Effector memory CD8-positive, alpha-beta T cell (primary cell): ENCODE measurements around the gene CROCC.
"Not testable (repeated sequence)": the region's sequence is repeated elsewhere in the genome, so short reads cannot be mapped to it uniquely, and the experiment has no call there.

ENCODE experiments used
- ATAC-seq: fragments of 150-1000 bp; cut with Tn5 transposase; replicated peaks from 2 replicates; pipeline ENCODE4 v1.10.0; 2021; ENCODE audit warnings: mild to moderate bottlenecking, moderate library complexity
- DNase-seq, 3 experiments: peaks; one replicate each; pipeline ENCODE4 v3.0.0; 2021
- H3K27ac Mint-ChIP-seq, 2 donors: one replicate each; pipeline ENCODE4 v1.8.0; 2022; ENCODE audit warnings: mild to moderate bottlenecking in 2 of 2, mixed read lengths in 2 of 2, moderate library complexity in 2 of 2
- H3K27me3 Mint-ChIP-seq, 2 donors: one replicate each; pipeline ENCODE4 v1.8.0; 2022; ENCODE audit warnings: mixed read lengths in 2 of 2
- H3K36me3 Mint-ChIP-seq: one replicate; pipeline ENCODE4 v1.8.0; 2022; ENCODE audit warnings: mild to moderate bottlenecking, moderate library complexity, mixed read lengths; ENCODE audit not compliant: insufficient read depth
- H3K4me1 Mint-ChIP-seq, 2 donors: one replicate each; pipeline ENCODE4 v1.8.0; 2022; ENCODE audit warnings: low read depth in 2 of 2, mixed read lengths in 2 of 2
- H3K4me3 Mint-ChIP-seq, 2 donors: one replicate each; pipeline ENCODE4 v1.8.0; 2022; ENCODE audit warnings: mild to moderate bottlenecking in 2 of 2, mixed read lengths in 2 of 2, moderate library complexity in 2 of 2
- H3K9me3 Mint-ChIP-seq, 2 donors: one replicate each; pipeline ENCODE4 v1.8.0; 2022; ENCODE audit warnings: mixed read lengths in 2 of 2

Gene CROCC

GRCh38 chr1:16927711-16928485, 6.2 kb downstream of the CROCC start:
- peak; percentile 32 for ATAC-seq
- H3K9me3 Mint-ChIP-seq: no peaks in the 10 kb centered on the region
- H3K4me1 Mint-ChIP-seq: peaks cover 19 to 34% of the 10 kb centered on the region in 2 donors
- H3K4me3 Mint-ChIP-seq: no peak overlapping the region
- peak overlapping the region in 1 of 2 donors; percentile 90 for H3K27ac Mint-ChIP-seq
- H3K27me3 Mint-ChIP-seq: no peaks in the 10 kb centered on the region
- peaks cover 15% of the 10 kb centered on the region for H3K36me3 Mint-ChIP-seq
- DNase-seq: no peak

- not testable (repeated sequence) for H3K27ac Mint-ChIP-seq, H3K9me3 Mint-ChIP-seq, H3K27me3 Mint-ChIP-seq, DNase-seq, H3K4me3 Mint-ChIP-seq, ATAC-seq
- Mint-ChIP-seq H3K4me1 (peaks cover 17 to 30% of the 10 kb centered on the region in 2 donors), H3K36me3 (peaks cover 27% of the 10 kb centered on the region)
Observed at GRCh38 chr1:16929146-16930041, 7.7 kb downstream of the CROCC start.

GRCh38 chr1:16931206-16931934, 9.6 kb downstream of the CROCC start:
- not testable (repeated sequence) for H3K27me3 Mint-ChIP-seq
- Mint-ChIP-seq H3K4me1 (peaks cover 9 to 16% of the 10 kb centered on the region in 2 donors), H3K36me3 (peaks cover 34% of the 10 kb centered on the region)

GRCh38 chr1:16933945-16934344, 12.2 kb downstream of the CROCC start:
- H3K27me3 Mint-ChIP-seq, ATAC-seq, H3K27ac Mint-ChIP-seq, H3K4me1 Mint-ChIP-seq, H3K9me3 Mint-ChIP-seq, DNase-seq, H3K4me3 Mint-ChIP-seq: not testable (repeated sequence)
- H3K36me3 Mint-ChIP-seq: peaks cover 40% of the 10 kb centered on the region

More at GRCh38 chr1:16931206-16931934, 9.6 kb downstream of the CROCC start:
- not testable (repeated sequence) for DNase-seq, H3K27ac Mint-ChIP-seq, ATAC-seq, H3K4me3 Mint-ChIP-seq, H3K9me3 Mint-ChIP-seq

- not testable (repeated sequence) for DNase-seq, H3K4me1 Mint-ChIP-seq, H3K4me3 Mint-ChIP-seq, ATAC-seq, H3K9me3 Mint-ChIP-seq, H3K27me3 Mint-ChIP-seq, H3K27ac Mint-ChIP-seq
- peaks cover 42% of the 10 kb centered on the region for H3K36me3 Mint-ChIP-seq
Observed at GRCh38 chr1:16936580-16936979, 14.8 kb downstream of the CROCC start.

- no peaks in the 10 kb centered on the region for H3K9me3 Mint-ChIP-seq
- H3K36me3 Mint-ChIP-seq: peaks cover 43% of the 10 kb centered on the region
- no peak for ATAC-seq
- no peaks in the 10 kb centered on the region for H3K27me3 Mint-ChIP-seq
- peak overlapping the region in 1 of 2 donors; percentile 8 for H3K27ac Mint-ChIP-seq
- no peaks in the 10 kb centered on the region for H3K4me1 Mint-ChIP-seq
- no peak for DNase-seq
- H3K4me3 Mint-ChIP-seq: no peak overlapping the region
Observed at GRCh38 chr1:16938351-16939321, 16.9 kb downstream of the CROCC start.

GRCh38 chr1:16939386-16940180, 17.9 kb downstream of the CROCC start:
- peaks cover 36% of the 10 kb centered on the region for H3K36me3 Mint-ChIP-seq
- not testable (repeated sequence) for ATAC-seq, H3K9me3 Mint-ChIP-seq, DNase-seq, H3K27ac Mint-ChIP-seq, H3K4me1 Mint-ChIP-seq, H3K4me3 Mint-ChIP-seq, H3K27me3 Mint-ChIP-seq

GRCh38 chr1:16944038-16944437, 22.3 kb downstream of the CROCC start:
- ATAC-seq (no peak), DNase-seq (no peak)
- Mint-ChIP-seq H3K4me3 (no peak overlapping the region), H3K9me3 (no peaks in the 10 kb centered on the region), H3K4me1 (peaks cover 0 to 1% of the 10 kb centered on the region in 2 donors), H3K27ac (no peak overlapping the region), H3K27me3 (no peaks in the 10 kb centered on the region), H3K36me3 (peaks cover 28% of the 10 kb centered on the region)

GRCh38 chr1:16945512-16945911, 23.8 kb downstream of the CROCC start:
- not testable (repeated sequence) for H3K27ac Mint-ChIP-seq, H3K4me3 Mint-ChIP-seq, ATAC-seq

GRCh38 chr1:16946185-16946584, 24.5 kb downstream of the CROCC start:
- not testable (repeated sequence) for H3K27ac Mint-ChIP-seq, H3K4me3 Mint-ChIP-seq, H3K27me3 Mint-ChIP-seq

More at GRCh38 chr1:16945512-16945911, 23.8 kb downstream of the CROCC start:
- H3K4me1 Mint-ChIP-seq, H3K9me3 Mint-ChIP-seq, H3K27me3 Mint-ChIP-seq, DNase-seq: not testable (repeated sequence)
- H3K36me3 Mint-ChIP-seq: peaks cover 28% of the 10 kb centered on the region

GRCh38 chr1:16946646-16947045, 24.9 kb downstream of the CROCC start:
- peaks cover 21% of the 10 kb centered on the region for H3K36me3 Mint-ChIP-seq
- no peaks in the 10 kb centered on the region for H3K27me3 Mint-ChIP-seq
- H3K4me3 Mint-ChIP-seq: no peak overlapping the region
- no peak for ATAC-seq
- H3K9me3 Mint-ChIP-seq: no peaks in the 10 kb centered on the region
- no peak for DNase-seq
- no peak overlapping the region for H3K27ac Mint-ChIP-seq
- peaks cover 2 to 3% of the 10 kb centered on the region in 2 donors for H3K4me1 Mint-ChIP-seq

More at GRCh38 chr1:16946185-16946584, 24.5 kb downstream of the CROCC start:
- H3K4me1 Mint-ChIP-seq, H3K9me3 Mint-ChIP-seq, DNase-seq, ATAC-seq: not testable (repeated sequence)
- H3K36me3 Mint-ChIP-seq: peaks cover 23% of the 10 kb centered on the region
